ENCODE measurements around the gene SYK. TPM values are rescaled to one million over a fixed set of nuclear protein-coding genes. Genes with fewer than 3 reads are reported as not detected.

The SYK gene
- total and polyA plus RNA-seq, 2 of the 13 experiments (the other 11 are each of a cell fraction or from before 2014, with no cell fraction given) = not detected

GRCh38 chr9:90921104-90921503 is 119.5 kb downstream of the SYK start:
- DNase-seq (ENCODE audit: low spot score) = no peak
- Histone ChIP-seq H3K79me2 (ENCODE audit: insufficient read depth, low read length) (no peaks in the 10 kb centered on the region), H3K9me3 (ENCODE audit: low read length) (no peaks in the 10 kb centered on the region), H3K36me3 (replicated peaks in 1 of 2; ENCODE audit: control insufficient read depth in 1 of 2, insufficient read depth in 2 of 2, low read length in 2 of 2) (no peaks in the 10 kb centered on the region), H2AFZ (ENCODE audit: low read length) (no peak overlapping the region), H4K20me1 (ENCODE audit: insufficient read depth, low read length) (no peaks in the 10 kb centered on the region), H3K4me3 (replicated peaks in 1 of 3; ENCODE audit: insufficient read depth in 1 of 3, low read depth in 2 of 3, low read length in 3 of 3) (no peak overlapping the region), H3K4me2 (ENCODE audit: low read depth, low read length) (no peak overlapping the region), H3K9ac (ENCODE audit: insufficient read depth, low read depth, low read length) (no peak overlapping the region), H3K27me3 (ENCODE audit: control insufficient read depth in 1 of 2, insufficient read depth in 2 of 2, low read length in 2 of 2) (peaks cover 3 to 26% of the 10 kb centered on the region in 2 experiments; a peak in 3 of 5 replicates), H3K4me1 (ENCODE audit: insufficient read depth, low read length) (no peaks in the 10 kb centered on the region), H3K27ac (ENCODE audit: extremely low read length, insufficient read depth, low read length) (no peak overlapping the region)
- no peak for ATAC-seq
- FAIRE-seq = no peak
- WGBS (ENCODE audit: low lambda C conversion rate) = 0% methylated on average over 3 of the region's 8 CpGs
- POLR2A ChIA-PET = no interaction called here
- no peak for TF ChIP-seq ZNF790 (CRISPR knock-in tag; IDR thresholded peaks at IDR 0.05; ENCODE audit: borderline replicate concordance)
- TF ChIP-seq ISX (CRISPR knock-in tag; conservative IDR thresholded peaks at IDR 0.05) = no peak
- no peak for TF ChIP-seq ZNF773 (CRISPR knock-in tag; IDR thresholded peaks at IDR 0.05; ENCODE audit: borderline replicate concordance)
- TF ChIP-seq MIER3 (CRISPR knock-in tag; IDR thresholded peaks at IDR 0.05; ENCODE audit: borderline replicate concordance) = no peak
- no TSS peak for BruUV-seq (replicated peaks)
- intact Hi-C loops (cut with micrococcal nuclease; ENCODE audit: unreplicated experiment) (no loop called here), in situ Hi-C loops (cut with HindIII; ENCODE audit: extremely low pct_ligation_motif_present, low pct_unique_long_range_greater_than_20kb) (no loop called here)
- CTCF ChIA-PET (ENCODE audit: low intra/inter-chr PET ratio, low total read pairs) = no interaction called here

GRCh38 chr9:90921969-90922368 is 120.3 kb downstream of the SYK start:
- FAIRE-seq (no peak), ATAC-seq (no peak), DNase-seq (ENCODE audit: low spot score) (no peak)
- TF ChIP-seq ATF2 (CRISPR knock-in tag; IDR thresholded peaks at IDR 0.05) (no peak), ZNF839 (CRISPR knock-in tag; IDR thresholded peaks at IDR 0.05; ENCODE audit: borderline replicate concordance) (no peak), ONECUT2 (CRISPR knock-in tag; IDR thresholded peaks at IDR 0.05) (no peak), PATZ1 (CRISPR knock-in tag; IDR thresholded peaks at IDR 0.05) (no peak)
- H3K4me1 ChIP-seq (ENCODE audit: insufficient read depth, low read length) = no peaks in the 10 kb centered on the region
- in situ Hi-C loops (cut with HindIII; ENCODE audit: extremely low pct_ligation_motif_present, low pct_unique_long_range_greater_than_20kb) = no loop called here
- no peaks in the 10 kb centered on the region for H3K79me2 ChIP-seq (ENCODE audit: insufficient read depth, low read length)
- peaks cover 3 to 26% of the 10 kb centered on the region in 2 experiments; a peak in 3 of 5 replicates for H3K27me3 ChIP-seq (ENCODE audit: control insufficient read depth in 1 of 2, insufficient read depth in 2 of 2, low read length in 2 of 2)
- H4K20me1 ChIP-seq (ENCODE audit: insufficient read depth, low read length) = no peaks in the 10 kb centered on the region
- no peak overlapping the region for H3K4me3 ChIP-seq (replicated peaks in 1 of 3; ENCODE audit: insufficient read depth in 1 of 3, low read depth in 2 of 3, low read length in 3 of 3)
- CTCF ChIA-PET (ENCODE audit: low intra/inter-chr PET ratio, low total read pairs) = no interaction called here
- H3K9me3 ChIP-seq (ENCODE audit: low read length) = no peaks in the 10 kb centered on the region
- H3K4me2 ChIP-seq (ENCODE audit: low read depth, low read length) = no peak overlapping the region
- no peak overlapping the region for H3K27ac ChIP-seq (ENCODE audit: extremely low read length, insufficient read depth, low read length)
- no peak overlapping the region for H2AFZ ChIP-seq (ENCODE audit: low read length)
- no TSS peak for BruUV-seq (replicated peaks)
- H3K9ac ChIP-seq (ENCODE audit: insufficient read depth, low read depth, low read length) = no peak overlapping the region
- intact Hi-C loops (cut with micrococcal nuclease; ENCODE audit: unreplicated experiment) = no loop called here
- POLR2A ChIA-PET = no interaction called here
- H3K36me3 ChIP-seq (replicated peaks in 1 of 2; ENCODE audit: control insufficient read depth in 1 of 2, insufficient read depth in 2 of 2, low read length in 2 of 2) = no peaks in the 10 kb centered on the region
- 52% methylated on average over 7 of the region's 7 CpGs for WGBS (ENCODE audit: low lambda C conversion rate)
